K562 (cell line): Measurements from ENCODE around the gene AQP5. TPM values are rescaled to one million over a fixed set of nuclear protein-coding genes. Genes with fewer than 3 reads are reported as not detected.
A peak's percentile ranks its signal among the peaks of the same experiment; 100 is the strongest.

Experiments
- ATAC-seq: fragments of 200-7000 bp; cut with Tn5 transposase; 3 replicates; pipeline ENCODE4 v1.9.1; 2020; ENCODE audit warnings: moderate library complexity
- BruUV-seq: library from RNA; stranded (reverse); fragments of 400-500 nt; replicated peaks from 2 replicates; lab custom pipeline; 2021; lab: Mats Ljungman, UMichigan
- CTCF ChIA-PET: fragments of 300-600 bp; formaldehyde crosslinking; extraction: SDS; loops from one replicate; lab custom pipeline; 2021; ENCODE audit warnings: low intra/inter-chr PET ratio; lab: Yijun Ruan, JAX
- POLR2A ChIA-PET: fragments of 300-600, 350-650 bp; sonication (Branson Sonifier 250); formaldehyde crosslinking; extraction: SDS; loops from one replicate; lab custom pipeline; 2021; ENCODE audit warnings: antibody characterized with exemption, inconsistent platforms; lab: Yijun Ruan, JAX
- DNase-seq, 4 experiments: peaks; one replicate each; pipeline versions ENCODE4 v3.0.0 to v3.0.0-alpha.2; 2011 to 2018; ENCODE audit warnings: low spot score in 3 of 4, mixed read lengths in 3 of 4; ENCODE audit errors: extremely low read depth in 1 of 4
- FAIRE-seq: peaks from 2 replicates; lab custom pipeline; 2011; peaks lifted over from hg19 to GRCh38; lab: Jason Lieb, UNC
- H2AFZ ChIP-seq: 2 replicates; pipeline ENCODE4 v1.6.0; 2011; ENCODE audit warnings: low read depth, low read length, control low read depth, inconsistent platforms
- H3K27ac ChIP-seq: fragments of 200-600 bp; 3 replicates; pipeline ENCODE4 v1.8.0; 2011; ENCODE audit warnings: low read depth, mild to moderate bottlenecking, control low read depth, inconsistent platforms, low read length, moderate library complexity, mixed read lengths; ENCODE audit errors: extremely low read depth
- H3K27me3 ChIP-seq, 2 experiments: fragments of 300-600 bp in 1 of 2; 2 replicates in 1 of 2; 3 replicates in 1 of 2; pipeline versions ENCODE4 v1.6.0 to v1.8.0; 2011; ENCODE audit warnings: inconsistent platforms in 2 of 2, low read length in 2 of 2, mild to moderate bottlenecking in 1 of 2, mixed read lengths in 1 of 2, moderate library complexity in 1 of 2; ENCODE audit not compliant: control insufficient read depth in 2 of 2, insufficient read depth in 2 of 2
- H3K36me3 ChIP-seq: fragments of 300-600 bp; 3 replicates; pipeline ENCODE4 v1.8.0; 2011; ENCODE audit warnings: mild to moderate bottlenecking, low read length, inconsistent platforms; ENCODE audit not compliant: control insufficient read depth, insufficient read depth
- H3K4me1 ChIP-seq, 2 experiments: fragments of 200-600 bp in 1 of 2; replicated peaks in 1 of 2; 2 replicates in 1 of 2; 3 replicates in 1 of 2; pipeline versions ENCODE4 v1.5.1 to v1.8.0; 2011; ENCODE audit warnings: inconsistent platforms in 2 of 2, low read length in 2 of 2, mild to moderate bottlenecking in 1 of 2, mixed read lengths in 1 of 2, moderate library complexity in 1 of 2; ENCODE audit not compliant: control insufficient read depth in 2 of 2, insufficient read depth in 2 of 2
- H3K4me2 ChIP-seq: 2 replicates; pipeline ENCODE4 v1.6.1; 2011; ENCODE audit warnings: low read length, control low read depth, inconsistent platforms, mixed read lengths; ENCODE audit not compliant: insufficient read depth
- H3K4me3 ChIP-seq: fragments of 200-600 bp; sonication (generic), shearing (Covaris generic); 2 replicates; pipeline ENCODE4 v1.5.1; 2016; ENCODE audit warnings: control low read depth, inconsistent platforms
- H3K79me2 ChIP-seq: fragments of 200-600 bp; 3 replicates; pipeline ENCODE4 v1.8.0; 2011; ENCODE audit warnings: low read length, inconsistent platforms; ENCODE audit not compliant: control insufficient read depth, insufficient read depth
- H3K9ac ChIP-seq, 2 experiments: 2 replicates each; pipeline versions ENCODE4 v1.6.0 to v1.6.1; 2011; ENCODE audit warnings: low read depth in 2 of 2, low read length in 2 of 2, control low read depth in 1 of 2, inconsistent platforms in 1 of 2, mild to moderate bottlenecking in 1 of 2, mixed read lengths in 1 of 2; ENCODE audit not compliant: insufficient read depth in 1 of 2
- H3K9me1 ChIP-seq: one replicate; pipeline ENCODE4 v1.6.0; 2011; ENCODE audit warnings: inconsistent platforms, mild to moderate bottlenecking, low read length, moderate library complexity; ENCODE audit not compliant: control insufficient read depth, insufficient read depth
- H3K9me3 ChIP-seq: replicated peaks from 2 replicates; pipeline ENCODE4 v1.5.1; 2011; ENCODE audit warnings: low read depth, low read length, inconsistent platforms; ENCODE audit not compliant: control insufficient read depth, insufficient read depth
- H4K20me1 ChIP-seq: replicated peaks from 2 replicates; pipeline ENCODE4 v1.6.1; 2011; ENCODE audit warnings: low read length, inconsistent platforms, mixed read lengths; ENCODE audit not compliant: control insufficient read depth, insufficient read depth
- BCOR ChIP-seq: fragments of 450-650 bp; IDR thresholded peaks from 2 replicates; pipeline ENCODE4 v1.6.1; 2016
- GABPB1 ChIP-seq: sonication (generic); formaldehyde crosslinking; IDR thresholded peaks from 2 replicates; pipeline ENCODE4 v1.8.0; 2022; ENCODE audit warnings: mild to moderate bottlenecking, missing genetic modification reagents
- KDM1A ChIP-seq, 2 experiments: fragments of 450-650 bp; IDR thresholded peaks; 2 replicates each; pipeline ENCODE4 v1.6.1; 2016; ENCODE audit warnings: mild to moderate bottlenecking in 2 of 2
- RBM25 ChIP-seq: fragments of 200-400 bp; formaldehyde crosslinking; IDR thresholded peaks from 2 replicates; pipeline ENCODE4 v1.6.1; 2018; ENCODE audit warnings: low read length, low read depth, moderate library complexity; ENCODE audit not compliant: severe bottlenecking
- SMARCA5 ChIP-seq: fragments of 450-650 bp; IDR thresholded peaks from 2 replicates; pipeline ENCODE4 v1.6.1; 2016
- SP1 ChIP-seq: sonication (generic); formaldehyde crosslinking; IDR thresholded peaks from 2 replicates; pipeline ENCODE4 v1.8.1; 2022; ENCODE audit warnings: mild to moderate bottlenecking, missing genetic modification reagents
- THRB ChIP-seq: fragments of 450-650 bp; formaldehyde crosslinking; conservative IDR thresholded peaks from 2 replicates; pipeline ENCODE4 v1.4.0; 2022; ENCODE audit warnings: mild to moderate bottlenecking, missing genetic modification characterization
- ZBTB33 ChIP-seq: sonication (generic); formaldehyde crosslinking; IDR thresholded peaks from 2 replicates; pipeline ENCODE4 v1.8.1; 2023; ENCODE audit warnings: mild to moderate bottlenecking, missing genetic modification reagents
- ZFP36 ChIP-seq: fragments of 150-350 bp; IDR thresholded peaks from 2 replicates; pipeline ENCODE4 v1.6.1; 2018; ENCODE audit warnings: low read length, low read depth; ENCODE audit not compliant: partially characterized antibody
- WGBS: fragments of 100-300 bp; shearing (Covaris generic); methylation state at CpG from one replicate; pipeline ENCODE4 v1.1.6; 2016; ENCODE audit warnings: low coverage, mixed read lengths; ENCODE audit not compliant: insufficient coverage; ENCODE audit errors: missing lambda C conversion rate; 5-methylcytosine and 5-hydroxymethylcytosine counted together
- in situ Hi-C: fragments of 300-500 bp; cut with MboI; formaldehyde crosslinking; loops from 4 replicates; pipeline ENCODE4 v1.15.0; 2018; ENCODE audit warnings: inconsistent platforms, mixed read lengths
- intact Hi-C: fragments of 100-400 bp; cut with micrococcal nuclease; formaldehyde crosslinking; loops from 2 replicates; pipeline ENCODE4 v1.14.2; 2022
- polyA plus RNA-seq, 8 experiments: library from polyadenylated mRNA; depleted of rRNA in 4 of 8; stranded (reverse) in 5 of 8; unstranded in 3 of 8; fragments of >200 nt; fragmentation: Nextera tagmentation in 2 of 8; fragmentation: Illumina TruSeq in 1 of 8; extraction: Ambion mirVana in 2 of 8; extraction: Trizol in 1 of 8; gene quantifications; 2 replicates each; pipeline versions ENCODE4 v1.2.1 to v1.2.3, GENCODE V29; 2011 to 2014; ENCODE audit warnings: inconsistent platforms in 1 of 8, missing spikeins in 1 of 8
- total RNA-seq, 7 experiments: library from RNA; depleted of rRNA in 6 of 7; stranded (reverse); fragments of >200 nt in 6 of 7; fragmentation: Illumina TruSeq in 2 of 7; extraction: Trizol in 2 of 7; gene quantifications; 2 replicates each; pipeline versions ENCODE4 v1.2.1 to v1.2.3, GENCODE V29; 2011 to 2021; ENCODE audit warnings: low replicate concordance in 1 of 7

Gene AQP5
- total and polyA plus RNA-seq, 9 of the 15 experiments (the other 6 are each of a cell fraction or from before 2014, with no cell fraction given), result not detected

GRCh38 chr12:49954863-49955830, 6.5 kb upstream of the AQP5 start:
- POLR2A ChIA-PET, result interaction anchor here (0.6 to 0.8 kb wide), 2 partner anchors 143 to 528 kb away, joined by 3 read pairs; no protein-coding TSS in a partner anchor

More at GRCh38 chr12:49954863-49955830, 6.5 kb upstream of the AQP5 start:
- no peaks in the 10 kb centered on the region for H3K79me2 ChIP-seq
- peaks cover 0 to 20% of the 10 kb centered on the region in 2 experiments; a peak in 1 of 5 replicates for H3K4me1 ChIP-seq
- no peak; the same call in 1 of the 3 replicates for ATAC-seq
- H3K4me3 ChIP-seq, result no peak overlapping the region
- no peaks in the 10 kb centered on the region for H3K36me3 ChIP-seq
- no peaks in the 10 kb centered on the region for H3K9me3 ChIP-seq
- intact Hi-C loops, result no loop called here
- no peak overlapping the region for H2AFZ ChIP-seq
- no TSS peak for BruUV-seq
- H4K20me1 ChIP-seq, result no peaks in the 10 kb centered on the region
- no peak overlapping the region for H3K9ac ChIP-seq
- TF ChIP-seq ZBTB33 (CRISPR knock-in tag), result peak; percentile 70; the same call in 1 of the 2 replicates
- no peak for TF ChIP-seq SP1
- TF ChIP-seq KDM1A (IDR thresholded peaks at IDR 0.05), result peak in 1 of 2 experiments; percentile 34; a peak in 1 of 4 replicates
- TF ChIP-seq BCOR, result peak; percentile 63; the same call in 1 of the 2 replicates
- TF ChIP-seq RBM25, result peak; percentile 74
- TF ChIP-seq ZFP36, result peak; percentile 79
- TF ChIP-seq THRB (CRISPR knock-in tag), result no peak
- no peak for TF ChIP-seq GABPB1 (CRISPR knock-in tag)
- 0 out of 2 replicates have a peak, but pooled peaks have one; percentile 29 for TF ChIP-seq SMARCA5
- WGBS, result 54% methylated on average over 28 of the region's 53 CpGs
- H3K4me2 ChIP-seq, result no peak overlapping the region
- CTCF ChIA-PET, result no interaction called here
- no peaks in the 10 kb centered on the region for H3K9me1 ChIP-seq
- no peak for FAIRE-seq
- H3K27ac ChIP-seq, result no peak overlapping the region
- in situ Hi-C loops, result no loop called here
- H3K27me3 ChIP-seq, result peaks cover 11 to 50% of the 10 kb centered on the region in 2 experiments; a peak in 4 of 5 replicates
- DNase-seq, result no peak
